T-helper 2 cell (primary cell): ENCODE measurements around the gene KCNQ1.
A peak's percentile ranks its signal among the peaks of the same experiment; 100 is the strongest.

Source experiments
- DNase-seq, 5 experiments: peaks; one replicate each; pipeline versions ENCODE4 v3.0.0 to v3.0.0-alpha.2; 2012 to 2022

Gene KCNQ1

DNA sequence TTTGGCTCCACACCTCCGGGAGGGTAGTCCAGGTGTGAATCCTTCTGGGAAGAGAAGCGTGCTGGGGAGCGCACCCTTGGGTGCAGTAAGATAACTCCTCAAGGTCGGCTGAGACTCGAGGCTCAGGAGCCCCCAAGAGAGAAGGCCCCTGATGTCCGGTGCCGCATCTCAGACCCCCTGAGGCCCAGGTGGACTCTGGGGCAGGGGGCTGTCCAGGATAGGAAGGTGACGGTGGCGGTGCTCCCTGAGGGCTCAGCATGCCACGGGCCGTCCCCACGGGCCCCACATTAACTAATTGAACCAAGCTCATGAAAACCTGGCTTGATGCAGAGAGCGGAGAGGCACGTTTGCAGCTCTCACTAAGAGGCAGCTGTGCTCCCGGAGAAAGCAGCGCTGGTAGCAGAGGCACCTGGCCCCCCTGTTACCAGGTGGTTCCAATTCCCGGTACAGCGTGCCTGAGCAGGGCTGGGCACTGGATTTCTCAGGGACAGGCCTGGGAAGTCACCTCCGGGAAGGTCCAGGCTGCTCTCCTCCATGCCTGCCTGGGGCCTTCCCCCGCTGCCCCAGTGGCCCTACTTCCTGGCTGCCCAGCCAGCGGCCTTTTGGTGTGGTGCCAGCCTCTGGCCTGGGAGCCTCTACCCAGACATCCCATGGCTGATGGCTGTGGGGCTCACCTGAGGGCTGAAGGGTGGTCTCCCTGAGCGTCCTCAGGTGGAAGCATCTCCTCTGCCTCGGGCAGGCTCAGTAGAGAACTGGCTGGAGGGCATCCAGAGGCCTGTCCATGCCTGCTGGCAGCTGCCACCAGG is 1.1 kb downstream of the KCNQ1 start:
- DNase-seq: no peak

DNA sequence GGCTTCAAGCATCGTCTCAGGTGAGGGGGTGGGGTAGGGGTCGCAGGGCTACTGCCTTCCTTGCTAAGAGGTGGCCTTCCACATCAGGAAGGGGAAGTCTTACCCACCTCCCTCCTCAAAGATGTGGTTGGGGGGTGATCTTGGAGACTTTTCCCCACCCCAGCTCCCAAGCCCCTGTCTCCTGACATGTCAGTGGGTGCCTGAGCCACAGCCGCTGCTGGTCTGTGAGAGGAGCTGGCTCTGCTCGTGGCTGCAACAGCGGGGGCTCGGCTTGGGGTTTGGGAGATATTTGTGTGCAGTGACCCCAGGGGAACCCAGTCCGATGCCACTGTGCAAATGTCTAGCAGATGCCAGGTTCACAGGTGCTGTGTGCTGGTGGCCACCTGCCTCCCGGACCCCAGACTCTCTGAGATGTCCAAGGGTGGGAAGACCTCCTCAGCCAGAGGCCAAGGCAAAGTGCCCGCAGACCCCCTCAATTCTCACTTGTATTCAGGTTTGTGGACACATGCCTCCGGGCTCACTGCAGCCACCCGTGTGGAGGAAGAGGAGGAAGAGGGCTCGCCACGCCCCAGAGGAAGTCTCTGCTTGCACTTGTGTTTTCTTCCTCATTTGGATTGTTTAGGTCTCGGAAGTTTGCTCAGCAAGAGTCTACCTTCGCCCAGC is 1.9 kb downstream of the KCNQ1 start:
- DNase-seq: peak in 1 of 5 experiments; percentile 40

DNA sequence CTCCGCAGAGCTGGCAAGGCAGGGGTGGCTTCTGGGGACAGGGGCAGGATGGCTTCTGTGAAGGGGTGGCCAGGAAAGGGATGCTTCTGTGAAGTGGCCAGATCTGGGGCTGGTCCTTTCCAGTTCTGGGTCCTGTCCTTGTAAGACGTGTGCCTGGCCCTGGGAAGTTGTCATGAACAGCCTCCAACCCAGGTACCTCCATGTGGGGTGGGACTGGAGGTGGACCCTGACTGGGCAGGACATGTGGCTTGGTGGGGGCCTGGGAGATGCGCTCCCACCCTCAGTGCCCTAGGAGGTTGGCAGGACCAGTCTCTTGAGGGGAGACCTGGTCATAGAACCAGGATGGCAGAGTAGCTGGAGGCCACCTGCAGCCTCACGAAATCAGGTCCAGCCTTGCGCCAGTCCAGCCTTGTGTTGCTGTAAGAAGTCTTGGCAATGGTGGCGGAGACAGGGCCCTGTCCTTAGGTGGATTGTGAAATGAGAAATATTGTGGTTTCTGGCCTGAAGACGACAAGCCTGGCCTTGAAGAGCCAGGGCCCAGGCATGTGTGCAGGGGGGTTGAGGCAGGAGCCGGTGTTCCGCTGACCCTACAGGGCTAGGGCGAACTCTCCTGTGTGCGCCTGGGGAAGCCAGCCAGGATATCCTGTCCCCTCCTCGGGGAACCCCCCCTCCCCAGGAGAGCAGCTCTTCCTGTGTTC is 2.6 kb downstream of the KCNQ1 start:
- no peak for DNase-seq

DNA sequence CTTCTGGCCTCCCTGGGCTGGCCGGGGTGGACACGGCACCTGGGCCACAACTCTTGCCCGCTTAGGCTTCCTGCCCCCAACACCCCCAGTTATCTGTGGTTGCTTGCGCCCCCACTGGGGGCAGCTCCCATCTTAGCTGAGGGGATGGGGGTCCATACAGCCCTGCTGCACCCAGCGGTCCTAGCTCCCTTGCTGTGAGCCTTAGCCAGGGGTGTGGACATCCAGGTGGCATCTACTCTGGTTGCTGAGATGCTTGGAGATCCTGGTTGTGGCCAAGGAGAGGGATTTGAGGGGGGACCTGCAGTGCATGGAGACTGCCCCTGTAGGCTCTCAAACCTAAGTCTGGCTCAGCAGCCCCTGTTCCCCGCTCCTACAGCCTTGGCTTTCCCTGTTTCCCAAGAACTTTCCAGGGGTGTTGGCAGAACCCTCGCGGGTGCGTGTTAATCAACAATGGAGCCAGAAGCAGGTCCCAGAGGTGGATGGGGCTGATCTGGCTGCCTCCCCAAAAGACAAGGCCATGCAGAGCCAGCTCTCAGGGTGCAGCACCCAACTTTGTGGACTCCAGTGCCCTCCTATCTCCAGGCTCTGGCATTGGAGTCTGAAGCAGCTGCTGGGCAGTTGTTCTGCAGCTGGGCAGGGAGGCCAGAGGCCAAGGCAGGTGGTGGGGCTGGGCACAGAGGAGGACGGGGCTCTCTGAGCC is 3.3 kb downstream of the KCNQ1 start:
- no peak for DNase-seq

DNA sequence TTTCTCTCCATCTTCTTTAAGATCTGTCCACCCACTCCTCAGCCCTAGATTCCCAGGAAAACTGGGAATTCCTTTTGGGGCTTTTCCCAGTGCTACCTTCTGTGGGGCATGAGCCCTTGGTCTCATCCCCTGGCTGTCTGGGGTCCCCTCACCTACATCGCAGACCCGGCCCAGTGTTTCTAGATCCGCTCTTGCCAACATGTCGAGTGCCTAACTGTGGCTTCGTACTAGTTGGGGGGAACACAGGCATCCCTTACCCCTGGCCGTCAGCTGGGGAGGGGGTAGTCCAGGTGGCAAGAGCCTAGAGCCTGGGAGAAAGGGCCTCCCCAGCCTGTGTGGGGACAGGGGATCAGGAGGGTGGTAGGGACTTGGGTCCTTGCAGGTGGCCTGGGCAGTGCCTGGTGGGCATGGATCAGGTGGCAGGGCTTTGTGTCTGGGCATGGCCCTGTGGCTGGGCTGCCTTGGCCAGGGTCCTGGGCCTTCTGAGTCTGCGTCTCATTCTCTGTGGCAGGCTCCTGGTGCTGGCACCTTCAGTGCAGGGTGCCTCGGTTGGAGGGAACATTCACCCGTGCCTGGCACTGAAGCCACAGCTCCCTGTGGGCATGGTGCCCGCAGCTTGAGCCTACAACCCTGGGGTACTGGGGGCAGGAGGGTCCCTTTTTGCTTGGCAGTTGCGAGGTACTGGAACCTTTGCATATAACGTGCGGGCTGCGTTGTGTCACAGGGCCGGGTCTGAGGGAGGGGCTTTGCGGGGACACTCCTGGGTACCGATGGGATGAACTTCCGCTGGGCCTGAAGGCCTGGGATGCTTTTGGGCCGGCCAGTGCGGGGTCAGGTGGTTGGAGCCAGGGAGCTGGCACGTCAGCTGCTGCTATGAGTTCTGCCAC is 4.1 kb downstream of the KCNQ1 start:
- no peak for DNase-seq

DNA sequence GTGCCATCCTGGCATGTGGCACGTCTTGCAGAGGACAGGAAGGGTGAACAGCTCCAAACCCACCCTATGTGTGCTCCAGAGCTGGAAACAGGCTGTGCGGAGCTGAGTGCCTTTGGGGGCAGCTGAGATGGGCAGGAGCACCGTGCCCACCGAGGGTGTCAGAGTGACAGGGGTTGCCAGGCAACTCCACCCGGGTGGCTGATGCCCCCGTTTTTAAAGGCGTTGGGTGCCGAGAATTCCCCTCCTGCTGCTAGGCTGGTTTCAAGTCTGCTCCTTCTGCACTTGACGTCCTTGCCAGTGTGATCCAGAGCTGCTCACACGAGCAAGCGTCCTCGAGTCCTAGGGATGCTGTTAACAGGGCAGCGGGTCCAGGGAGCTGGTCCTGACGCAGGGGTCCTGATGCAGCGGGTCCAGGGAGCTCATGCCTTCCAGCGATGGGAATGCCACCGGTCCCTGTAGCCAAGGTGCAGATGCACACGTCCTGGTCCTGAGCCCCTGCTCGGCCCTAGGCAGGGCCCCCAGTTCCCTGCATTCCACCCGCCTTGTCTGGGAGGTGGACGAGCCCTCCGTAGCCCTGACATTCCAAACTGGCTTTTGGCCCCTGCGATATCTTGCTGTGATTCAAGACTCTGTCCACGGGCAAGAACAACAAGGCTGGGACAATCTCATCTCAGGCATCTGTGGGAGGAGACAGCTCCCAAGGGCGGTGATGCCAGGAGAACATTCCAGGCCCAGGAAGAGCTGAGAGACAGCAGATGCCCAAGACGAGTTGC is 4.9 kb downstream of the KCNQ1 start:
- no peak for DNase-seq

DNA sequence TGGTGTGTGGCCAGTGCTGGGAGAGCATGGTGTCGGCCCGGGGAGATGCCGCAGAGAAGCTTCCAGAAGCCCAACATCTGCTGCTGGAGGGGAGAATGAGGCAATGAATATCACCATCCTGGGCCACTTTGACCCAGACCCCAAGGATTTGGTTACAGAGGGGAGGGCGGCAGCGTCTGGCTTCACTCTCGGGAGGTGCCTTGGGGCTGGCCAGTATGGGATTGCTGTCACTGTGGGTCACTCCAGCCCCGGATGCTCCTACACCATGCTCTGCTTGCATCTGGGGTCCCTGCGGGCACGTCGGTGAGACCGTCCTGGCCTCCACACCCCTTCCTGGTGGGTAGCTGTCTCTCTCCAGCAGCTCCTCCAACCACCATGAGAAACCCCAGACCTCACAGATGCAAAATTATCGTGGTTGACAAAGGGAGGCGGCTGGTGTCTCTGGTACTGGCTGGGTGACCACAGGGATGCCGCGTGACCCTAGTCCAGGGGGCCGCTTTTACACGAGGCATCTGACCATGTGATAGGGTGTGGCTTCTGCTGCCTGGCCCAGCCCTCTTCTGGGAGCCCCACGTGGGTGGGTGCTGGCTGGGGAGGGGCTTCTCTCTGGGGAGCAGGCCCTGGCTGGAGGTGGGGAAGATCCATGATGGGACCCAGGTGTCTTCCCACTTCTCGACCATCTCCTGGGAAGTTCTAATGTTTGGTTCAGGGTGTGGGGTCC is 5.7 kb downstream of the KCNQ1 start:
- no peak for DNase-seq

DNA sequence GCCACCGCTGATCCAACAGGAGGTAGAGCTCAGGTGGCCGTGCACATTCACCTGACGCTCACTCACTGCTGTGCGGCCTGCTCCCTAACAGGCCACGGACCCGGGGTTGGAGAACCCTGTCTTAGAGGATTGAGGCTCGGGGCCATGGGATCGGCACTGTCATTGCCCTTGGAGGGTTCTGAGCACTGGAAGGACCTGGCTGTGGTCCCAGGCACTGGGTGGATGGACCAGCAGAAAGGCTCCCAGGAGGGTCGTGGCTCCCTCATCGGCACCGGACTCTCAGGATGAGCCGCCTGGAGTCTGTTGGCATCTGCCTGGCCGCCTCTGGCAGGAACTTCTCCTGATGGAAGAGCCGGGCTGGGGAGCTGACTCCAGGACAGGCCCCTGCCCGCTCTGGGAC is 6.5 kb downstream of the KCNQ1 start:
- DNase-seq: no peak

DNA sequence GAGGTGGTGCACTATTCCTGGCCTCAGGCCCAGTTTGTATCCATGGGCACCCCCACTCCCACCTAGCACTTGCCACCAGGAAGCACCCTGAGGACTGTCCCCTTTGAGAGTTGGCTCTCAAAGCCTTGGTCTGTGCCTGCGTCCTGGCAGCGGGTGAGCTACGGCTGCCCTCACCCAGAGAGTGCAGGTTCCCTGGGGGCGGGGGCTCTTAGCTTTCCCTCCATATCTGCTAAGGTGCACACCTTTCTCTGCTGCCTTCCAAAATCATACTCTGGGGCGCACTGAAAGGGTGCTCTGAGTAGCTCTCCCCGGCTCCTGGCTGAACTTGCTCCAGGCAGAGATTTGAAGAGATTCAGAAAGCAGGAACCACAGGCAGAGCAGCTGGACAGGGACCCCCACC is 7.1 kb downstream of the KCNQ1 start:
- DNase-seq: no peak

DNA sequence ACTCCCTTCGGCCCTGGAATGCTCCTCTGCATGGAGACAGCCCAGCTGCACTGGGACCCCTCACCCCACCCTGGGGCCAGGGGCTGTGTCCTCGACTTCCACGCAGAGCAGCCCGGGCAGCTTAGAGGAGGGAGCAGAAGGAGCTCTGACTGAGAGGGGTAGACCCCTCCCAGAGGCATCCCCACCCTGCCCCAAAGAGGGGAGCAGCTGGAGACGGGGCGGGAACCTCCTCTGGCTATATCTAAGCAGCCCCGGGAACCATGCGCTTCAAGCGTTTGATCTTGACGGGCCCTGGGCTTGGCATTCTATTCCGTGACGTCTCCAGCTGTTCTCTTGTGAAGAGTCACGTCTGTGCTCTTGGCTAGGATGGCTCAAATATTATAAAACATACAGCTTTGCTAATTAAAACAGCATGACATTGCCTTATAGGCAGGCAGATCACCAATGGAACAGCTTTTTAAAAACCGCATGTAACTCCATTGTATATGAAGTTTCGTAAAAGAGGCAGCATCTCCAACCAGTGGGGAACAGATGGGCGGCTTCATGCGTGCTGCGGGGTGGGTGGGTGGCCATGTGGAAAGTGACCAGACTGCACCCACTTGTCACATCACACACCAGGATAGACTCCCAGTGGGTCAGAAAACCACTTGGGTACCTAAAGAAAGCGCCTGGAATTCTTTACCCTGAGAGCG is 7.7 kb downstream of the KCNQ1 start:
- no peak for DNase-seq

DNA sequence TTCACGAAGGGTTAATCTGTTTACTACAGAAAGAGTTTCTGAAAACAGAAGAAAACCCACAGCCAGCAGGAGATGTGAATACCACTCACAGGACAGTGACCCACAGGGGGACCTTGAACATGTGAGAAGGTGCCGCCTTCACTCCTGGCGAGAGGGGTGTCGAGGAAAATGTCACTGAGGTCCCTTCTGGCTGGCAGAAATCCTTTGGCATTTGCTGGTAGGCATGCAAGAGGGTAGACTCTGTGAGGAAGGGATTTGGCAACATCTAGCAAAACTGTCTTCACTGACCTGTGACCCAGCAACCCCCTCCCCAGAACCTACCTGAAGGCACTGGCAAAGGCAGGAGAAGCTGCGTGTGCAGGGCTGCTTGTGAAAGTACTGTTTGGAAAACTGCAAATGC is 8.6 kb downstream of the KCNQ1 start:
- DNase-seq: no peak

DNA sequence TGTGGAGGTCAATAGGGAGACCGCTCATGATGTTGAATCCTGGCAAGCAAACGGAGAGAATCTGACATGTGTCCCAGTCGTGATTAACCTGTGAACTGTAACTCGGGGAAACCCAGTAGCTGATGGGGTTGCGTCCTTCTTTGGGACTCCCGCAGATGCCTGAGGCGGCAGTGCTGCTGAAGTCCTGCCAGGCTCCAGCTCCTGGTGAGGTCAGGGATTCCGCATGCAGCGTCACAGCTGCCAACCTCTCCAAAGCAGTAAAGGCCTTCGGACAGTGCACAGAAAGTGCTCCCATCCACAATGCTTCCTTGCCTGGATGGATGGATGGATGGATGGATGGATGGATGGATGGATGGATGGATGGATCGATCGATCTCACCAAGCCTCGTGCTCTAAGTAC is 13.5 kb downstream of the KCNQ1 start:
- DNase-seq: no peak

DNA sequence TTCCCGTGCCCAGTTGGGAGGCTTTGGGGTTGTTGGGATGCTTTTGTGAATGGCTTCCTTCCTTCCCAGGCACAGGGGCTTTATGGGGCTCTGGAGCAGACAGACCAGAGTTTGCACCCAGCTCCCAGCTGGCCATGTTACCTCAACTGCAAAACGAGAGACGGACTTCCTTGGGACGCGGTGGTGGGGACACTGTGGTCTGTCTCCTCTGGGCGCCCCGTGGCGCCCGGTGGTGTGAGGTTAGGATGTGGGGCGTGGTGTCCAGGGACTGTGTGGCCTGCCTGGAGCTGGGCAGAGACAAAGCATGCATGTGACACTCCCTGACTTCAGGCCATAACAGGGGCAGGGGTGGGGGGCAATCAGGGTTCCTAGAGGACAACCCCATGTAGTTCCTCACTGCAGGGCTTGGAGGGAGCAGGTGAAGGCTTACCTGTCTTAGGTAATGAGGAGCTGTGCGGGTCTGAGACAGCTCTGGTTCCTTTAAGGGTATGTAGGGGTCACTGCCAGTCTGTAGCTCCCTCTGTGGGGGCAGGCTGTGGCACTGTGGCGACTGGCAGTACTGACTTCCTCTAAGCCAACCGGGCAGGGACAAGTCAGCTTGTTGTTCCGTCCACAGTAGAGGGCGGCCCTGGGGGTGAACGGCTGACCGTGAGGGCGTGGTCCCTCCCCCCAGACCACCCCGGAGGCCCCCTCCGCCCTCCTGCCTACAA is 14.4 kb downstream of the KCNQ1 start:
- DNase-seq: no peak

DNA sequence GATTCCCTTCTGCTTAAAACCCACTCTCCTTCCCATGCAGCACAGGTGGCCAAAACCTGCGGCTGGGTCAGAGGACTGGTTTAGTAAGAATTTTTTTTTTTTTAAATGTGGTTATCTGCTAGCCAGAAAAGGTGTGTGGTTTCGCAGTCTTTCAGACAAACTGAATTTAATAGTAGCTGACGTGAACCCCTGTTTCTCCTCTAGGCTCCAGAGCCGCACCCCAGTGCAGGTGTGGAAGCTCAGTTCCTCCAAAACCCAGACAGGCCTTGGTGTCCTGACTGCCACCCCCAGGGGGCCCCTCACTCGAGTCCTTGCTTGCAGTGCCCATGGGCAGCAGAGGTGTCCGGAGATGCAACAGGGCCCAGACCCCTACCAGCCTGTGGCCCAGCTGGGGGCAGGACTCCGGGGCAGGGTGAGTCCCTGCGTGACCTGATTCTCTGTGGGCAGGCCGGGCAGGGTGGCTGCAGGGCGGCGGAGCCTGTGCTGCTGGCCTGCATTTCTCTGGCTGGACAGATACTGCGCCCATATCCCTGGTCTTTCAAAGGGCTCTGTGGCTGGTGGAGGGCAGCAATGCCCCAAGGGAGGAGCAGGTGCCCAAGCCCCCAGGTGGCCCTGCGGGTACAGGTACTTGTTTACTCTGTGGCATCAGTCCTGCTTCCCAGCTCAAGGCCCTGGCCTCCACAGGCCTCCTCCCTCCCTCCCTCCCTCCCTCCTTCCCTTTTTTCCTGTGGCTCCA is 15.2 kb downstream of the KCNQ1 start:
- DNase-seq: no peak

DNA sequence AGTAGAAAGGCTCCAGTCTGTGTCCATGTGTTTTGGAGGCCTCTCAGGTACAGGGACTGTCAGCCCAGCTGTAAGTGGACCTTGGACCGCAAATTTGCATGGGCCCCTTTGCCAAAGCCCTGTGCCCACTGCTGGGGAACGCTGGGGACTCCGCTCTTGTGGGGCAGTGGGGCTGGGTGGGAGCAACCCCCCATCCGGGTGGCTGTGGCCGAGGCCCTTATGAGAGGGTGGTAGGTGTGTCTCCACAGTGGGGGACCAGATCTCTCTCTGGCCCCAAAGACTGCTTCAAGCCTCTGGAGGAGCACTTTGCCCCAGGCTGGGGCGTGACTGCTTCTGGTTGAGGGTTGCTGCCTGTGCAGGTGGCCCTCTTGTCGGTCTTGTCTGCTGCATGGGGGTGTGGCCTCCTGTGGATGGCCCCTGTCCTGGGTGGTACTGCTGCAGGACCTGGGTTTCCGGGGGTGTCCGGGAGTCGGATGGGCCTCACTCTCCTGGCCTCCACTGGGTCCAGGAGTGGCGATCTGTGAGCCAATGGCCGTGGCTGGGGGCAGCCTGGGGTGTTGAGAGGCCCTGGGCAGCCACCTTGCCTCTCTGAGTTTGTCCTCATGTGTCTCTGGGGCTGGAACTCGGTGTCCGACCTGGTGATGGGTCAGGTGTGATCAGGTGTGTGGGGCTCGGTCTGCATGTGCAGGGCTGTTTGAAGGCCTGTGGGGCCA is 15.9 kb downstream of the KCNQ1 start:
- no peak for DNase-seq

DNA sequence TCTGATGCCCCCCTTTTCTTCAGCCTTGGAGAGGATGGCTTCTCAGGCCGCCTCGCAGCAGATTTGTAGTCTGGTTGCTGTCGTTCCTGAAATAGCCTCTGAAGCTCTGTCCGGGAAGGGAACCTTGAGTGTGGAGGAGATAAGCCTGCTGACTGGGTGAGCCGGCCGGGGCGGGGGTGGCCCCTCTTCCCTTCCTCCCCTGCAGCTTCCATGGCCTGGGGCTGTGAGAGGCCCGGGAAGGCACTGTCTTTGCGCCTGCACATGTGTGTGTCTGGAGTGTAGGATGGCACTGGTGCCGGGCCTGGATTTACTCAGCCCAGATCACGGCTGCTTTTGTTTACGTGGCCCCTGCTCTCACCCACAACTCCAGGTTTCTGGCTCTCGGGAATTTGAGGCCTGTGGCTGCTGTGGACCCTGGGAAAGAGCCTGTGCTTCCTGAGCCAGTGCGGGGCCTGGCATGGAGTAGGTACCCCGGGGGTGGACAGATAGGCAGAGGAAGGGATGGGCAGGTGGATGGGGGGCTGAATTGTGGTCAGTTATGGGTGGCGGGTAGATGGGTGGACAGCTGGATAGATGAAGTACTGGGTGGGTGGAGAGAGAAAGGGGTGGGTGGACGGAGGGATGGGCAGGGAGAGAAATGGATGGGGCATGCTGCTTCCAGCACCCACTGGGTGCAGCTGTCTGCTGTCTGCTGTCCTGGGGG is 16.6 kb downstream of the KCNQ1 start:
- no peak for DNase-seq

DNA sequence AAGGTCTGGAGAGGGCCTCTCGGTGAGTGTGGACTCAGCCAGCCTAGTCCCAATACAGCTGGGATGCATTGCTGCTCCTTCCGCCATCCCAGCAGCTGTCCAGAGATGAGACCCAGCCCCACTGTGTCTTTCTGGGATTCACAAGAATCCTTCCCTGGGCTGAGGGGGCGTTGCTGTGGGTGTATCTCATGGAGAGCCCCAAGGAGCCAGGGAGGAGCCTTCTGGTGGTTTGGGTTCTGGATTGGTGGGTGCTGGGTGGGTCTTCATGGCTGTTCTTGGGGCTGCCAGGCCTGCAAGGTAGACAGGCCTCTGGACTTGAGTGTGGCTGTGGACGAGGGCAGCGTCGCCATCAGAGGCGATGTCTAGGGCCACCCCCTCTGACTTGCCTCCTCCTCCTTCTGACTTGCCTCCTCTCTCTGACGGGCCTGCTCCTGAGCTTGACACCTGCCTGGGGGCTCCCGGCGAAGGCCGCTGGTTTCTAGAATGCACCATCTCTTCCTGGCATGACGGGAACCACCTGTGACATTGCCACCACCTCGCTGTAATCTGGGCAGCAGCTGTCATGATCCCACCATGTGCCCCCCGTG is 17.2 kb downstream of the KCNQ1 start:
- no peak for DNase-seq
